ENCODE measurements around the gene PPP2R2C.

PPP2R2C gene

GRCh38 chr4:6492861-6493657 lies 20.6 kb upstream of the PPP2R2C start:
- H3K4me2 ChIP-seq (ENCODE audit: insufficient read depth, low read length), result no peak overlapping the region
- DNase-seq, result no peak
- no peaks in the 10 kb centered on the region for H4K20me1 ChIP-seq (ENCODE audit: insufficient read depth, low read length)
- H3K27ac ChIP-seq (ENCODE audit: low read length), result no peak overlapping the region
- no peak overlapping the region for H3K4me3 ChIP-seq (ENCODE audit: low read depth in 1 of 2, low read length in 2 of 2)
- H3K9ac ChIP-seq (ENCODE audit: low read depth, low read length), result no peak overlapping the region
- H3K9me3 ChIP-seq (ENCODE audit: insufficient read depth, low read length, severe bottlenecking), result no peaks in the 10 kb centered on the region
- H2AFZ ChIP-seq (ENCODE audit: low read depth, low read length), result no peak overlapping the region
- TF ChIP-seq EZH2 (IDR thresholded peaks at IDR 0.05; ENCODE audit: borderline replicate concordance, low read depth, low read length, severe bottlenecking) (no peak), CTCF (IDR thresholded peaks at IDR 0.05; ENCODE audit: borderline replicate concordance, extremely low read depth, low read length, poor library complexity, severe bottlenecking) (no peak)
- no peaks in the 10 kb centered on the region for H3K79me2 ChIP-seq (ENCODE audit: insufficient read depth, low read length)
- H3K36me3 ChIP-seq (ENCODE audit: insufficient read depth, low read length), result no peaks in the 10 kb centered on the region
- no peaks in the 10 kb centered on the region for H3K4me1 ChIP-seq (ENCODE audit: insufficient read depth, low read length)
- no peaks in the 10 kb centered on the region for H3K27me3 ChIP-seq (ENCODE audit: insufficient read depth, low read length, poor library complexity)
- ATAC-seq (ENCODE audit: insufficient read depth, low read depth), result no peak

GRCh38 chr4:6492027-6492590 lies 19.7 kb upstream of the PPP2R2C start:
- no peak overlapping the region for H3K27ac ChIP-seq (ENCODE audit: low read length)
- H3K9ac ChIP-seq (ENCODE audit: low read depth, low read length), result no peak overlapping the region
- no peaks in the 10 kb centered on the region for H3K36me3 ChIP-seq (ENCODE audit: insufficient read depth, low read length)
- H3K79me2 ChIP-seq (ENCODE audit: insufficient read depth, low read length), result no peaks in the 10 kb centered on the region
- no peaks in the 10 kb centered on the region for H4K20me1 ChIP-seq (ENCODE audit: insufficient read depth, low read length)
- no peak overlapping the region for H3K4me3 ChIP-seq (ENCODE audit: low read depth in 1 of 2, low read length in 2 of 2)
- H3K27me3 ChIP-seq (ENCODE audit: insufficient read depth, low read length, poor library complexity), result no peaks in the 10 kb centered on the region
- ATAC-seq (ENCODE audit: insufficient read depth, low read depth) (no peak), DNase-seq (no peak)
- no peaks in the 10 kb centered on the region for H3K4me1 ChIP-seq (ENCODE audit: insufficient read depth, low read length)
- no peaks in the 10 kb centered on the region for H3K9me3 ChIP-seq (ENCODE audit: insufficient read depth, low read length, severe bottlenecking)
- no peak overlapping the region for H2AFZ ChIP-seq (ENCODE audit: low read depth, low read length)
- TF ChIP-seq EZH2 (IDR thresholded peaks at IDR 0.05; ENCODE audit: borderline replicate concordance, low read depth, low read length, severe bottlenecking), result no peak
- no peak for TF ChIP-seq CTCF (IDR thresholded peaks at IDR 0.05; ENCODE audit: borderline replicate concordance, extremely low read depth, low read length, poor library complexity, severe bottlenecking)
- H3K4me2 ChIP-seq (ENCODE audit: insufficient read depth, low read length), result no peak overlapping the region

GRCh38 chr4:6491235-6491634 lies 18.8 kb upstream of the PPP2R2C start:
- H3K27ac ChIP-seq (ENCODE audit: low read length), result no peak overlapping the region
- H4K20me1 ChIP-seq (ENCODE audit: insufficient read depth, low read length), result no peaks in the 10 kb centered on the region
- TF ChIP-seq EZH2 (IDR thresholded peaks at IDR 0.05; ENCODE audit: borderline replicate concordance, low read depth, low read length, severe bottlenecking) (no peak), CTCF (IDR thresholded peaks at IDR 0.05; ENCODE audit: borderline replicate concordance, extremely low read depth, low read length, poor library complexity, severe bottlenecking) (no peak)

More at GRCh38 chr4:6491235-6491634, 18.8 kb upstream of the PPP2R2C start:
- Histone ChIP-seq H3K9ac (ENCODE audit: low read depth, low read length) (no peak overlapping the region), H2AFZ (ENCODE audit: low read depth, low read length) (no peak overlapping the region), H3K4me1 (ENCODE audit: insufficient read depth, low read length) (no peaks in the 10 kb centered on the region), H3K36me3 (ENCODE audit: insufficient read depth, low read length) (no peaks in the 10 kb centered on the region), H3K4me2 (ENCODE audit: insufficient read depth, low read length) (no peak overlapping the region), H3K79me2 (ENCODE audit: insufficient read depth, low read length) (no peaks in the 10 kb centered on the region), H3K9me3 (ENCODE audit: insufficient read depth, low read length, severe bottlenecking) (no peaks in the 10 kb centered on the region), H3K4me3 (ENCODE audit: low read depth in 1 of 2, low read length in 2 of 2) (no peak overlapping the region), H3K27me3 (ENCODE audit: insufficient read depth, low read length, poor library complexity) (no peaks in the 10 kb centered on the region)
- ATAC-seq (ENCODE audit: insufficient read depth, low read depth), result no peak
- no peak for DNase-seq
